Tongue (tissue), 2 donors: Measurements from ENCODE around the gene SPHK2. TPM values are rescaled to one million over a fixed set of nuclear protein-coding genes. Genes with fewer than 3 reads are reported as not detected.

ENCODE experiments used
- DNase-seq: peaks from one replicate; pipeline ENCODE4 v3.0.0-alpha.2; 2015
- total RNA-seq: library from RNA; depleted of rRNA; stranded (reverse); fragments of >200 nt; gene quantifications from one replicate; pipeline ENCODE4 v1.2.3, GENCODE V29; 2014

The SPHK2 gene
- total RNA-seq, 1 donor from 2014 or later = 9.2 TPM

DNA sequence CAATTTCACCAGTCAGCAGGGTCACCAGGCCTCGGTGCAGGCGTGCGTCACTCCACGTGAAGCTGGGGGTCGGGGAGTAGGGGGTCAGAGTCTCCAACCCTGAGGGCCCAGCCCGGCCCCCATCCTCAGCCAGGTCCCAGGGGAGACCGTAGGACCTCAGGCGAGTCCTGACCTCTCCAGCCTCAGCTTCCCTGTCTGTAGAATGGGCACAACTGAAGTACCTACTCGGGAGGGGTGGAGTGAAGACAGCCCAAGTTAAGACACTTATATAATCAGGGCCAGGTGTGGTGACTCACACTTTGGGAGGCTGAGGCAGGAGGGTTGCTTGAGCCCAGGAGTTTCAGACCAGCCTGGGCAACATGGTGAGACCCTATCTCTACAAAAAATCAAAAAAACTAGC, 15.5 kb upstream of the SPHK2 start:
- DNase-seq = no peak

DNA sequence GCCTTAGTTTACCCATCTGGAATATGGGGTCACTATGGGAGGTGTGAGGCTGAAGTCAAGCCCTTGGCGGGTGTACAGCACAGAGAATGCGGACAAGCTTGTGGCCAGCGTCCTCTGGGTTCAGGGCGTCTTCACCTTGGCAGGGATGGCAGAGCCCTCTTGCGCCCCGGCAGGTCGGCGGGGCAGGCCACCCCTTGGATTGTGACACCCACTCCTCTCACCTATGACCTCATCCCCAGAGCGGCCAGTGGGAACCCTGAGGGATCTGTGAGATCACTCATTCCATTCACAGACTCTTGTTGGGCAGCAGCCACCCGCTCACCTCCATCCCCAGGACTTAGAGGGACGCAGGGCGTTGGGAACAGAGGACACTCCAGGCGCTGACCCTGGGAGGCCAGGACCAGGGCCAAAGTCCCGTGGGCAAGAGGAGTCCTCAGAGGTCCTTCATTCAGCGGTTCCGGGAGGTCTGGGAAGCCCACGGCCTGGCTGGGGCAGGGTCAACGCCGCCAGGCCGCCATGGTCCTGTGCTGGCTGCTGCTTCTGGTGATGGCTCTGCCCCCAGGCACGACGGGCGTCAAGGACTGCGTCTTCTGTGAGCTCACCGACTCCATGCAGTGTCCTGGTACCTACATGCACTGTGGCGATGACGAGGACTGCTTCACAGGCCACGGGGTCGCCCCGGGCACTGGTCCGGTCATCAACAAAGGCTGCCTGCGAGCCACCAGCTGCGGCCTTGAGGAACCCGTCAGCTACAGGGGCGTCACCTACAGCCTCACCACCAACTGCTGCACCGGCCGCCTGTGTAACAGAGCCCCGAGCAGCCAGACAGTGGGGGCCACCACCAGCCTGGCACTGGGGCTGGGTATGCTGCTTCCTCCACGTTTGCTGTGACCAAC, 12.6 kb upstream of the SPHK2 start, which contains the start of gene SPACA4:
Gene SPACA4, plus strand, starts transcription at position 280 of the 896 bp plus-strand sequence. Its CDS starts 237 bp downstream, at position 517.
- DNase-seq = no peak

DNA sequence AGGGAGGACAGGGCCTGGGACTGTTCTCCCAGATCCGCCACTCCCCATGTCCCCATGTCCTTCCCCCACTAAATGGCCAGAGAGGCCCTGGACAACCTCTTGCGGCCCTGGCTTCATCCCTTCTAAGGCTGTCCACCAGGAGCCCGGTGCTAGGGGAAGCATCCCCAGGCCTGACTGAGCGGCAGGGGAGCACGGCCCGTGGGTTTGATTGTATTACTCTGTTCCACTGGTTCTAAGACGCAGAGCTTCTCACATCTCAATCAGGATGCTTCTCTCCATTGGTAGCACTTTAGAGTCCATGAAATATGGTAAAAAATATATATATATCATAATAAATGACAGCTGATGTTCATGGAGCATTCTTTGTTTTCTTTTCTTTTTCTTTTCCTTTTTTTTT, 11.9 kb upstream of the SPHK2 start:
- no peak for DNase-seq

DNA sequence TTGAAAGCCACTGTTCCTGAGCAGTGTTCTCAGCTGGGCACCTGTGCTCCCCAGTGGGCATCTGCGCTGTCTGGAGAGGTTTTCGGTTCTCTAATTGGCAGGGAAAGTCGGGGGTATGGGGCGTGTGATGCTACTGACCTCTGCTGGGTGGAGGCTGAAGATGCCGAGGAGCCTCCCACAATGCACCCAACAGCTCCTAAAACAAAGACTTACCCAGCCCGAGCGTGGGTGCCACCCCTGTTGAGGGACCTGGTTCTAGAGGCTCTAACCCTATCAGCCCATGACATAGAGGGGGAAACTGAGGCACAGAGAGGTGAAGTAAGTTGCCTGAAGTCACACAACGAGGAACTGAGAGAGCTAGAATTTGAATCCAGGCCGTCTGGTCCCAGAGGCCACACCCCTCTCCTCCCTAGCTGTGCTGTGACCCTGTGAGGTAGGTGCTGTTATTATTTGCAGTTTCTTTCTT, 10.5 kb upstream of the SPHK2 start:
- peak; percentile 53 for DNase-seq

DNA sequence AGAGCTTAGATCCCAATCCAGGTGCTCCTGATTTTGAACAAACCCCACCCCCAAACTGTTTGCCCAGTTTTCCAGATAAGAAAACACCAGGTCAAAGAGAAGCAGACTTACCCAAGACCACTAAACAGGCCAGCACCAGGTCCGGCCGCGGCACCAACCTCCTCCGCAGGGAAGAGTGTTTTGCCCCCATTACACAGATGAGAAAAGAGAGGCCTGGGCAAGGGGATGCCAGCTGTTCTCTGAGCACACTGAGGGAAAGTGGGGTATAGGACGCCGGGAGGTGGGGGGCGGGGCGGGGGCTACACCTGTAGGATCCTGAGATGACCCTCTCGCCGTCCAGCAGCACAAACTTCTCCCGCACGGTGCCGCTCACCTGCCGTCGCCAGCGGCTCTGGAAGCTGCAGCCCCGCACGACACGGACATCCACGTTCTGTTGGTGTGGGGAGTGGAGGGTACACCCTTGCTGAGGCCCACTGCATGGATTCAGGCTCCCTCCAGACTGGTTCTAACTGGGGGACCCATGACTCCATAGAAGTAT, 9.7 kb upstream of the SPHK2 start:
- DNase-seq = no peak

DNA sequence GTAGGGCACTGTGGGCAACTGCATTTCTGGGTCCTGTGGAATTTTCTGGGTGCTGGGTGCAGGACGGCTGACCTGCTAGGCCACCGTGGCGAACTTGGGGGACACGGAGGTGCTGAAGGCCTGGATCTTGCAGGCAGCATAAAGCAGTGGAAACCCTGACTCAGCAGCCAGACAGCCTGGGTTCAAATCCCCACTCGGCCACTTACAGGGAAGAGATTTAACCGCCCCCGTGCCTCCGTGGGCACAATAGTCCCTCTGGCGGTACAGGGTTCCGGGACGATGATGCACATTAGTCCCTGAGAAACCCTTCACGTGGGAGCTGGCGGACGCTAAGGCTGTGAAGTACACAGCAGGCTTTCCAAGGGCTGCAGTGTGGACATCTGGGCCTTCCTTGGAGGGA, 7.4 kb upstream of the SPHK2 start:
- no peak for DNase-seq

DNA sequence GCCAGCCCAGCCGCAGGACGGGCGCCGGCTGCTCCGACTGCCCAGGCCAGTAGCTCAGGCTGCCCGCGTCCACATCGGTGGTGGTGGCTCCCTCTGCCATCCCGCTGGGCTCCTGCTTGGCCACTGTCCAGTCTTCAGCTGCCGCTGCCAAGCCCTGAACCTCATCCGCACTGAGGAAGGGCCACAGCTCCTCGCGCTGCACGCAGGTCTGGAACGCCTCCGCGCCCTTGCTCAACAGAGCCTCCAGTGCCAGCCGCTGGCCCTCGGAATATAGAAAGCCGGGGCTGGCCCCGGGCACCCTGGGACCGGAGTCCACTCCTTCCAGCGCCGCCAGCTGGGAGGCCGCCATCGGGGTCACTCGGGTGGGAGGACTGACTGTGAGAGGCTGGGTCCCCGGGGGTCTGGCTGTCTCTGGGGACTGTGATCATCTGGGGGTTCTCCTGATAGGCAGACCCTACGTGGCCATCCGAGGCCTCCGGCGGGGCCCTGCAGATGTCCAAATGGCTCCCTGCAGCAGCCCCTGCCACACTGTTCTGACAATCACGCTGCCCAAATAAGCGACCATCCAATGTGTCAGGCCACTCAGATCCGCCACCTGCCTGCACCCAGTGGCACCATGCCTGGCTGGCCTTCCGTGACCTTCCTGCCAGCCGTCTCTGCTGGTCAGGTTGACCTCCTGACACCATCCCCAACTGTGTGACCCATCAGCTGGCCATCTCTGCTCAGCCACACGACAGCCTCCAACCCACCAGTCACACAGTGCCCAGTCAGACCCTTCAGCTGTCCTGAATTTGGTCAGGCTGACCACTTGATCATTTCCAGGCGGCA, 6.1 kb upstream of the SPHK2 start:
- DNase-seq = no peak

DNA sequence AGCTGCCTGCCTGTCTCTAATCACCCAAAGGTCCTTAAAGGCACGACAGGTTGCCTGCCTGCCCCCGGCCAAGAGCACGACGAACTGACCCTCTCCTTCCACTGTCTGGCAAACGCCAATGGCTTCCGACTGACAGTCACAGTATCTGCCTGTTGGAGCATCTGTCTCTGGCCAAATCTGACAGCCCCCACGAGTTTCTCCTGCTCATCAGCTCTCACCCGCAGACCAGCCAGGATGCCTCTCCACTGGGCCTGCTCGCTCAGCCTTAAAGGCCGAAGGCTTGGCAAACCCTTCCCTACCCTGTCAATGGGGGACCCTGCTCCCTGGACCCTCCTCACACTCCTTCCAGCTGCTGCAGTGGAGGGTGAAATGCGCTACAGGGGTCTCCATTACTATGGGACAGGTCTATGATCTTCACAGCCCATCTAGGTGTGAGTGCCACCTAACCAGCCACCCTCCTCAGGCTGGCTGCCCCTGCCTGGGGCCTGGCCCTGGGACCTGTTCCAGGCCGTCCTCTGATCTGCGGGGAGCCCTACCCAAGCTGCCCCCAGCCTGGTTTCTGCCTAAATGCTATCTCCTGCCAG, 5.4 kb upstream of the SPHK2 start:
- DNase-seq = no peak

DNA sequence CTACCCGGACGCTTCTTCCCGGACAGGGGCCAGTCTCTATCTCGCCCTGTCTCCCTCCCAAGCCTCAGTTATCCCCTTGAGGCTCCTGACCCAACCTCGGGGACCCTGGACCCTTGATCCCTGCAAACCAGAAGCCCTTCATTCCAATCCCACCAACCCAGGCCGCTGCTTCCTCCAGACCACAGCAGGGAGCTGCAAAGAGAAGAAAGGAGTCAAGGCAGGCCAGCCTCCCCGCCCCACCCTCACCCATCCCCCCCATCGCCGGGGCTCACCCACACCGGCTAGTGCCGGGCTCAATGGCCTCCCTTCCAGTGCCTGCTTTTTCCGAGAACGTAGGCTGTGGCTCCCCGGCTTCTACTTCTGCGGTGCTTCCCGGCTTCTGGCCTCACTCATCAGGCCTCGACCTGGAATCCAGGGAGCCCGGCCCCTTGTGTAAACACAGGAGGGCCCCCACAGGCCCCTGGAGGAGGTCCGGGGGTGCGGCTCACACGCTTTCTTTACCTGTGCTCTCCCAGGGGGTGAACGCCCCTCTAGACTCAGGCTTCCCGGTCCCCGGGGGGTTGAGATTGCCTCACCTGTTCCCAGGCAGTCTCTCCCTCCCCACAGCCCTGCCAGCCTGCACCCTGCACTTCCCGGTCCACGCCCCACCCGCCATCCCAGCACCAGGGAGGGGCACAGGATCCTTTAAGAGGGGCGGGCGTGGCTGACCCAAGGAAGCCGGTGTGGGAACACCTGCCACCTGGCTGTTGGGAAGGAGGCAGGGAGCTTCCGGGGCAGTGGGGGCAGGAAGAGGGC, 4.7 kb upstream of the SPHK2 start, which contains the start of gene FAM83E:
Gene FAM83E, minus strand, starts transcription at position 641 of the 795 bp plus-strand sequence. CDS start 1,704 bp downstream, outside the sequence.
- DNase-seq = peak; percentile 71

DNA sequence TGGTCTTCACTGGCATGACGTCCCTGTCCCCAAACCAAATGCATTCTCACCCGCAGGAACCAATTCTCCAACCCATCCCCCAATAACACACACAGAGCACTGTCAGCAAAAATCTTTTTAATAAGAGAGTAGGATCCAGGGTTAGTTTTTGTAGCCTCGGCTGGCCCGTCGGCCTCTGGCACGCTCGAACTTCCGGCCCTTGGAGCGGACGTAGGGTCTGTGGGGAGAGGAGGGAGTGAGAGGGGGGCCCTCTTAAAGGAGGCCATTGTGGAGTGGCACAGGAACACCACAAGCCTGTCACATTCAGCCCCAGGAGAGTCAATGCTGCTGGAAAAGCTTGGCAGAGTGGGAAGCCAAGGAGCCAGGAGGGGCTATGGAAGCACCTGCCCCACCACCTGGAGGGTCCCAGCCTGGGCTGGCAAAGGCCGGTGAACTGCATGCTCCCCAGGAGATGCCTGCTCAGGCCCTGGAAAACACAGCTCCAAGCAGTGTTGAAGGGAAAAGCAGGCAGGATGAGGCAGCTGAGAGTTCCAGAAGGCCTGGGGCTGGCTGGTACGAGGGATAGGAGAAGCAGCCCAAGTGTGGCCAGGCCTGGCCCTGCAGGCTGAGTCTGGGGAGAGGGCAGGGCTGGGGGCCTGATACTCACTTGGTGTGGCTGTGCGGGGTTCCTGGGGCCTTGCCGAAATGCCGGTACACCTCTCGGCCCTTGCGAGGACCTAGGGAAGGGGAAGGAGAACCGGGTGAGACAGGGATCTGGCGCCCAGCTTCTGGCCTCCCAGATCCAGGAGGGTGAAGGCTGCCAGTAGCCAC, 3.9 kb upstream of the SPHK2 start:
- no peak for DNase-seq

DNA sequence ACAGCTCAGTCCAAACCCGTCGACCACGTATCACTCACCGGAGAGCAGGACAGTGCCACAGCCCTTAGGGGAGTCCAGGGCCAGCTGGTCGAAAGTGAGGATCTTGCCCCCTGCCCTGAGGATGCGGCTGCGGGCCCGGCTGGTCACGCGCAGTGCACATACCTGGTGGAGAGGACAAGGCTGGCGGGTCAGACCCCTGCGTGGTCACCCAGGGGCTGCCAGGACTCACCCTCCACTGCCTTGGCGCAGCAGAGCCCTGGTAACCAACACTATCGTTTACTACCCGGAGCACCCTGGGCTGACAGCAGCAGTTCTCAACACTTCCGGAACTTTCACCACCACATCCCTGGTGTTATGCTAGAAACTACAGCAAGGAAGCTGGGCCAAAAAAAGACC, 3.3 kb upstream of the SPHK2 start:
- DNase-seq = no peak

DNA sequence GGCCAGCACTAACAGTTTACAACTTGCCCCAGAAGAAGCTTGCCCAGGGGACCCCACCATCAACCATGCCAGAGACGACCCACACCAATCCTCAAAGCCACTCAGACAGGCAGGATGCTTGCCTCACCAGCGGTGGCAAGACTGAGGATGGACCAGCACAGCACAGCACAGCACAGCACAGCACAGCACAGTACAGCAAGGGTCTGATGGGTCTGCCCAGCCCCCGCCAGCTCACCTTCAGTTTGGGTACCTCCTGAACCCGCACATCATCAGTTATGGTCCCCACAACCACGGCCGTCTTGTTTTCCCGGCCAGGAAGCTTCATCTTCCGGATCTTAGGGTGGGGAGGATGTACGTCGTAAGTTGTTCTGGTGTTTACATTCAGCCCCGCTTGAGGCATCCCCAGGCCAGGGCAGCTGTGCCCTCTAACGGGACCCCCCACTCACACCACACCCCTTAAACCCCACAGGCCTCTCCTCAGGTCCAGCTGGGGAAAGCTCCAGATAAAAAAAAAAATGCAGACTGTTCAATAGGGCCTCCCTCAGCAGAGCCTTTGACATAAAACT, 2.7 kb upstream of the SPHK2 start:
- DNase-seq = no peak

DNA sequence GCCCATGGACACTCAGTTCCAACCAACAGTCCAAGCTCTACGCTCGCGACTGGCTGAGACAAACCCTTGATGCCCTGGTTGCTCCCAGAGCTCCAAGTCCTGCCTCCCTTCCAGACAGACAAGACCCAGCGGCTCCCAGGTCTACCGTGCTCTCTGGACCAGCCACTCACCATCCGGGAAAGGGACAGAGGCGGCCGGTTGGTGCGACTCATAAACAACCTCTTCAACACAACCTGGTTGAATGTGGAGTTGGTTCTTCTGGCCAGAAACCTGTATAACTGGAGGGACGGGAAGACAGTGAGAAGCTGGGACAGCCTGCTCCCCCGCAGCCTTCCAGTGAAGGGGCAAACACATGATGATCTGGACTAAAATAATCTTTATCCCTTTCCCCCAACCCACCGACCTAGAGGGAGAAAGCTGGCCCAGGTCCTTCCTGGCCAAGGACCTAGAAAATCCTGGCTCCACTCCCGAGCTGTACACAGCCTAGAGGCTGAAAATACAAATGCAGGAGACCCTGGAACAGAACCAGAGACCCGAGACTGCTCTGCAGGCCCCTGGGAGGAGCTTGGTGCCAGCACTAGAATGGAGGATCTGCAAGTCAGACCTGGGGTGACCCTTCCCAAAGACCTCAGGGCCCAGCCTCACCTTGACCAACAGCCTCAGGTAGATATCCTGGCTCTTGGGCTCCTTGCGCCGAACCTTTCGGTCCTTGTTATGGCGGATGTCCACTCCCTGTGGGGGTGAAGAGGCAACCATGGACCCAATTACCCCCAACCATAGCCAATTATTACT, 2.0 kb upstream of the SPHK2 start:
- DNase-seq = no peak

DNA sequence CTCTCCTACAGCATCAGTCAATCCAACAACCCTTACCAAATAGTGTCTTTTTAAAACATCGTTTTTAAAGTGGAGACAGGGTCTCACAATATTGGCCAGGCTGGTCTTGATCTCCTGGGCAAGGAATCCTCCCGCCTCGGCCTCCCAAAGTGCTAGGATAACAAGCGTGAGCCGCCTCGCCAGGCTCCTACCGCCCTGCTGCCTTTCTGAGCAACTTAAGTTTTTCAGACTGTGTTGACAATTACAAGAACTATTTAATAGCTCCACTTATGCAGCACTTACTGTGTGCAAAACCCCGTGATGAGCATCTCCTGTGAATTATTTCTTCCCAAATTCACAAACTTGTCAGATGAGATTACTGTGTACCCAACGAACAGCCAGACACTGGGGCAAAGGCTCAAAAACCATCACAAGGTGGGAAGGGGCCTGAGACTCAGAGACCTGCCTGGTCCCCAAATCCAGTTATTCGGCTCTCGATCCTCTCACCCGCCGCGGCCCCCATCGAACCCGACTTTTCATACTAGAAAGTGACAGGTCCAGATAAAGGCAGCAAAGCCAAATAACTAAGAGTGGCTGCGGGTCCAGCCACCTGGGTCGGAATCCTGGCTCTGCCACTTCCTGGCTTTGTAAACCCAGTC, 909 bp upstream of the SPHK2 start:
- no peak for DNase-seq

DNA sequence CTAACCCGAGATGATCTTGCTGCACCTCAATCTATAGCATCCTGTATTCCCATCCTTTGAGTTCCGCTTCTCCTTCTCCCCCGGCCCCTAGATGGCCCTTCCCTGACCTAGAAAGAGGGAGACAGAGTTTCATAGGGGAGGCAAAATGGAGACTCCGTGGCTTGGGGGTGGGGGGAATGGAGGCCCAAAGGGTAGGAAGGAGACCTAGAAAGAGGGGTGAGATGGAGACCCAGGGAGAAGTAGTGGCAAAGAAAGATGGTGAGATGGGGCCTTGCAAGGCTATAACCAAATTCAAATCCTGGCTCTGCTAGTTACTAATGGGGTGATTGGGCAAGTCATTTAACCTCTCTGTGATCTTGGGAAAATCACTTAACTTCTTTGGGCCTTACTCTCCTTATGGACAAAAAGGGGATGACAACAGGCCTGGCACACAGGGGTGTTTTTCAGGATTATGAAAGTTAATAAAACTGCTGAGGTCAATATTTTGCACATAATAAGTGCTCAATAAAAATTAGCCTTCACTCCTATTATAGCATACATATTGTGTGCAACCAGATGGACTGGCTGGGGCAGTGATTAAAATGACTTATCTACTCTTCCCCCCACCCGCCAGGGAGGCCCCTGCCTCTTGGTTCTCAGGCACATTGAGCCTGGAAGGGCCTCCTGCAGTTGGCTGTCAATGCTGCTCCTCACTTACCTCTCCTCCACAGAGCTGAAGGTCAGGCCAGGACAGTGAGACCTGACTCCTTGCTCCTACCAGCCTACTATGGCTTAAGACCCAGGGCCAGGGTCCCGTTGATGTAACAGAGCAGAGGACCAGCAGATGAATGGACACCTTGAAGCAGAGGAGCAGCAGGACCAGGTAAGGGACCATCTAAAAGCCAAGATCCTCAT, 633 bp downstream of the SPHK2 start:
- no peak for DNase-seq

DNA sequence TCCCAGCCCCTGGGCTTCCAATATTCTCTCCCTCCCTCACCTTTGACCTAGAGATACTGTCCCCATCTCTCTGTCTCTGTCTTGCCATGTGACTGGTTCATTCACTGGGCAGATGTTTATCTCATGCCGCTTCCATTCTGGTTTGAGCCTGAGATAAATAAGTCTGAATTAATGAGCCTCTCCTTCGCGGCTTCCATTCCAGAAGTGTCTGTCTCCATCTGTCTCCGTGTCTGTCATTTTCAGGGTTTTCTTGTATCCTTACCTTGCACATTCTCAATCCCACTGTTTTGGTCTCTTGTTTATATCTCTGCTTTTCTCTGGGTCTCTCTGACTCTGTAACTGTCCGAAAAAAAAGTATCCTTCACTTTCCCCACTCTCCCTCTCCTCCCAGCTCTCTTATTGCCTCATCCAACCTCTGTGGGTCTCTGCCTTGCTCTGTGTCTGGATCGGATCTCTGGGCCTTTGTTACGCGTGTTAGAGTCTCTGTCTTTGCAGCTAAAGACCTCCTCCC, 4.3 kb downstream of the SPHK2 start:
- DNase-seq = no peak

DNA sequence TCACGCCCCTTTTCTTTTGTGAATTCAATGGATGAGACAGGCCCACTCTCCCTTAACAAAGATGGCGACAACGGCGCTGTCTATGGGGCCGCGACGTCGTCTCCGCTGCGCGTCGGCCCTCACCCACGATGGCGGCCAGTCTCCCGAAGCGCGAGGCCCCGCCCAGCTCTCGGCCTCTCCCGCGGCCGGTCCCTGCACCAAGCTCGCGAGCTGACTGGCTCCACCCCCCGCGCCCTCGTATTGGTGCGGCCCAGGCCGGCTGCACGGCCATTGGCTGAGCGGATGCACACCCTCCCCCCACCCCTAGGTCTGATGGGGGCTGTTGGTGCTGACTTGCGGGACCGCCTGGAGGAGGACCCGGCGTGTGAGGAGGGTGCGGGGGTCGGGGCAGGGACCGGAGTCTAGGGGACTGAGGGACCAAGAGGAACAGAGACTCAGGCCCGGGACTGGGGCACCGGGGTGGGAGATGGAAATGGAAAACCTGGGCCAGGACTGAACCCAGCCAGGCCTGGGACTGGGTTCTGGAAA, 4.8 kb downstream of the SPHK2 start:
- DNase-seq = peak; percentile 99
